GM23248 (cell line): Measurements from ENCODE around the gene SLC17A7.

ENCODE experiments used
- EZH2 ChIP-seq: fragments of 200-600 bp; sonication (generic); IDR thresholded peaks from 2 replicates; pipeline ENCODE4 v1.6.1; 2018; ENCODE audit warnings: antibody characterized with exemption, mild to moderate bottlenecking; ENCODE audit not compliant: insufficient read depth, poor library complexity, severe bottlenecking
- EZH2phosphoT487 ChIP-seq: fragments of 200-600 bp; sonication (generic); IDR thresholded peaks from 2 replicates; pipeline ENCODE4 v1.6.1; 2018; ENCODE audit warnings: antibody characterized with exemption, moderate library complexity, mild to moderate bottlenecking, low read depth; ENCODE audit not compliant: insufficient read depth

- TF ChIP-seq EZH2 (no peak), EZH2phosphoT487 (no peak)
Measured at GRCh38 chr19:49465371-49465770, 24.0 kb upstream of the SLC17A7 start.
